Caco-2 (cell line): ENCODE results near the gene C12orf50. TPM values are rescaled to one million over a fixed set of nuclear protein-coding genes. Genes with fewer than 3 reads are reported as not detected.
A peak's percentile ranks its signal among the peaks of the same experiment; 100 is the strongest.

Source experiments
- BruUV-seq: library from RNA; stranded (reverse); fragments of 400-500 nt; replicated peaks from 2 replicates; lab custom pipeline; 2021; lab: Mats Ljungman, UMichigan
- CTCF ChIA-PET: fragments of 300-600 bp; sonication (Branson Sonifier 250); formaldehyde crosslinking; loops from one replicate; lab custom pipeline; 2022; ENCODE audit warnings: antibody characterized with exemption; lab: Charles Lee
- POLR2A ChIA-PET: fragments of 300-600 bp; sonication (Branson Sonifier 250); formaldehyde crosslinking; loops from one replicate; lab custom pipeline; 2022; ENCODE audit warnings: antibody characterized with exemption; lab: Charles Lee
- DNase-seq, 2 experiments: peaks; one replicate each; pipeline versions ENCODE4 v3.0.0 to v3.0.0-alpha.2; 2020 to 2022
- H3K27me3 ChIP-seq: replicated peaks from 2 replicates; pipeline ENCODE4 v1.6.0; 2011; ENCODE audit warnings: low read length; ENCODE audit not compliant: control insufficient read depth, insufficient read depth
- H3K36me3 ChIP-seq: 2 replicates; pipeline ENCODE4 v1.5.1; 2011; ENCODE audit warnings: low read length; ENCODE audit not compliant: control insufficient read depth, insufficient read depth
- H3K4me1 ChIP-seq: fragments of 250-450 bp; sonication (Bioruptor Pico); 2 replicates; pipeline ENCODE4 v1.5.1; 2020; ENCODE audit warnings: mild to moderate bottlenecking
- H3K4me3 ChIP-seq: 2 replicates; pipeline ENCODE4 v1.5.1; 2011; ENCODE audit warnings: low read depth, mild to moderate bottlenecking, control low read depth, low read length
- H3K9me3 ChIP-seq: fragments of 250-450 bp; sonication (Bioruptor Pico); 2 replicates; pipeline ENCODE4 v1.5.1; 2020; ENCODE audit warnings: mild to moderate bottlenecking, moderate library complexity
- H3K27ac Mint-ChIP-seq: one replicate; pipeline ENCODE4 v1.8.0; 2022; ENCODE audit warnings: mixed read lengths; ENCODE audit not compliant: unreplicated experiment
- H3K27me3 Mint-ChIP-seq: one replicate; pipeline ENCODE4 v1.8.0; 2022; ENCODE audit warnings: mixed read lengths; ENCODE audit not compliant: insufficient read depth, unreplicated experiment
- H3K36me3 Mint-ChIP-seq: one replicate; pipeline ENCODE4 v1.8.0; 2022; ENCODE audit warnings: mild to moderate bottlenecking, mixed read lengths; ENCODE audit not compliant: insufficient read depth, unreplicated experiment
- H3K4me1 Mint-ChIP-seq: one replicate; pipeline ENCODE4 v1.8.0; 2022; ENCODE audit warnings: low read depth, mixed read lengths; ENCODE audit not compliant: unreplicated experiment
- H3K4me3 Mint-ChIP-seq: one replicate; pipeline ENCODE4 v1.8.0; 2022; ENCODE audit warnings: mild to moderate bottlenecking, moderate library complexity, mixed read lengths; ENCODE audit not compliant: unreplicated experiment
- H3K9me3 Mint-ChIP-seq: one replicate; pipeline ENCODE4 v1.8.0; 2022; ENCODE audit warnings: mixed read lengths; ENCODE audit not compliant: unreplicated experiment
- CTCF ChIP-seq, 2 experiments: fragments of 200-600 bp in 1 of 2; IDR thresholded peaks; 1 replicate in 1 of 2; 2 replicates in 1 of 2; pipeline versions ENCODE4 v1.5.1 to v1.8.0; 2011 to 2022; ENCODE audit warnings: antibody characterized with exemption in 1 of 2, control low read depth in 1 of 2, inconsistent platforms in 1 of 2, low read depth in 1 of 2, low read length in 1 of 2, mild to moderate bottlenecking in 1 of 2, moderate library complexity in 1 of 2; ENCODE audit not compliant: insufficient read depth in 1 of 2, severe bottlenecking in 1 of 2, unreplicated experiment in 1 of 2
- intact Hi-C: fragments of 100-400 bp; cut with micrococcal nuclease; formaldehyde crosslinking; loops from one replicate; pipeline ENCODE4 v1.10.0; 2022; ENCODE audit not compliant: unreplicated experiment
- total RNA-seq: library from RNA; stranded (reverse); gene quantifications from 2 replicates; pipeline ENCODE4 v1.2.3, GENCODE V29; 2022

The C12orf50 gene
- total RNA-seq, 1 experiment from 2014 or later = not detected

- no peaks in the 10 kb centered on the region for H3K9me3 ChIP-seq
- Mint-ChIP-seq H3K27me3 (no peaks in the 10 kb centered on the region), H3K4me3 (no peak overlapping the region), H3K9me3 (no peaks in the 10 kb centered on the region), H3K4me1 (no peaks in the 10 kb centered on the region), H3K36me3 (peaks cover 4% of the 10 kb centered on the region), H3K27ac (no peak overlapping the region)
- H3K4me3 ChIP-seq = no peak overlapping the region
- no TSS peak for BruUV-seq
- no peaks in the 10 kb centered on the region for H3K27me3 ChIP-seq
- TF ChIP-seq CTCF (IDR thresholded peaks at IDR 0.05; ENCODE audit: insufficient read depth in 1 of 2, low read depth in 1 of 2, low read length in 1 of 2, severe bottlenecking in 1 of 2, unreplicated experiment in 1 of 2) = no peak
- DNase-seq = no peak
- CTCF ChIA-PET = no interaction called here
- H3K4me1 ChIP-seq = no peaks in the 10 kb centered on the region
- H3K36me3 ChIP-seq = no peaks in the 10 kb centered on the region
- intact Hi-C loops = no loop called here
- POLR2A ChIA-PET = no interaction called here
Observed at GRCh38 chr12:88056571-88056970, 27.4 kb upstream of the C12orf50 start.

DNA sequence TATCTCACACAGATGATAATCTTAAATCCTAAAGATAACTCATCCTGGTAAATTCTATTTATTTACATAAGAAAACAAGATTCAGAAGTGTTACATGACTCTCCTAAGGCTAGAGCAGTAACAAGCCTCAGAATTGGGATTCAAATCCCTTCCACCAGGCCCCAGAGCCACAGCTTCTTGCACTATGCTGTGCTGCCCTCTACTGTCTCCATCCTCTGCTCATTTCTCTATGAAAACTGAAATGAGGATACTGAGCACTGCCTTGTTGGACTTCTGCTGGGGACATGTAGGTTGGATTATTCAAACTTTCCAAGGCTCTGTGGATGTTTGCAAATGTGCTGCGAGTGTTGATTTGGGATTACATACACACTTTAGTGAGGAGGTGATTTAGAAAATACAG is 23.5 kb upstream of the C12orf50 start:
- TF ChIP-seq CTCF (IDR thresholded peaks at IDR 0.05; ENCODE audit: insufficient read depth in 1 of 2, low read depth in 1 of 2, low read length in 1 of 2, severe bottlenecking in 1 of 2, unreplicated experiment in 1 of 2) = peak; percentile 61 to 72
- POLR2A ChIA-PET = no interaction called here
- Mint-ChIP-seq H3K4me3 (no peak overlapping the region), H3K27me3 (no peaks in the 10 kb centered on the region), H3K9me3 (no peaks in the 10 kb centered on the region), H3K36me3 (peaks cover 14% of the 10 kb centered on the region), H3K27ac (no peak overlapping the region), H3K4me1 (no peaks in the 10 kb centered on the region)
- BruUV-seq = no TSS peak
- CTCF ChIA-PET = no interaction called here
- Histone ChIP-seq H3K27me3 (no peaks in the 10 kb centered on the region), H3K36me3 (no peaks in the 10 kb centered on the region), H3K4me1 (no peaks in the 10 kb centered on the region), H3K9me3 (no peaks in the 10 kb centered on the region), H3K4me3 (no peak overlapping the region)
- DNase-seq = peak; percentile 40 to 59
- intact Hi-C loops = loop anchor here (1.0 kb wide), 4 partner anchors 16 to 186 kb away; no protein-coding TSS in a partner anchor

GRCh38 chr12:88044035-88044434 is 14.8 kb upstream of the C12orf50 start:
- no peak for DNase-seq
- intact Hi-C loops = no loop called here
- CTCF ChIA-PET = no interaction called here
- POLR2A ChIA-PET = no interaction called here
- TF ChIP-seq CTCF (IDR thresholded peaks at IDR 0.05; ENCODE audit: insufficient read depth in 1 of 2, low read depth in 1 of 2, low read length in 1 of 2, severe bottlenecking in 1 of 2, unreplicated experiment in 1 of 2) = no peak
- Mint-ChIP-seq H3K9me3 (no peaks in the 10 kb centered on the region), H3K4me3 (no peak overlapping the region), H3K4me1 (no peaks in the 10 kb centered on the region), H3K27me3 (no peaks in the 10 kb centered on the region), H3K27ac (no peak overlapping the region), H3K36me3 (peaks cover 56% of the 10 kb centered on the region)
- Histone ChIP-seq H3K27me3 (no peaks in the 10 kb centered on the region), H3K4me3 (no peak overlapping the region), H3K4me1 (no peaks in the 10 kb centered on the region), H3K36me3 (no peaks in the 10 kb centered on the region), H3K9me3 (no peaks in the 10 kb centered on the region)
- no TSS peak for BruUV-seq
